Measurements from ENCODE around the gene NCKAP5.

GRCh38 chr2:133453032-133453431 is 115.2 kb downstream of the NCKAP5 start:
- TF ChIP-seq CTCF (IDR thresholded peaks at IDR 0.05; ENCODE audit: borderline replicate concordance, extremely low read depth, low read length, poor library complexity, severe bottlenecking) (no peak), EZH2 (IDR thresholded peaks at IDR 0.05; ENCODE audit: borderline replicate concordance, low read depth, low read length, severe bottlenecking) (no peak)

All from DND-41 (cell line).